GM19023 (cell line): ENCODE measurements around the gene MEIS2.

Experiments used
- ATAC-seq: cut with Tn5 transposase; IDR thresholded peaks from one replicate; pipeline ENCODE4 v1.9.1; 2021; ENCODE audit warnings: mild to moderate bottlenecking, moderate library complexity; ENCODE audit not compliant: unreplicated experiment

MEIS2 gene

DNA sequence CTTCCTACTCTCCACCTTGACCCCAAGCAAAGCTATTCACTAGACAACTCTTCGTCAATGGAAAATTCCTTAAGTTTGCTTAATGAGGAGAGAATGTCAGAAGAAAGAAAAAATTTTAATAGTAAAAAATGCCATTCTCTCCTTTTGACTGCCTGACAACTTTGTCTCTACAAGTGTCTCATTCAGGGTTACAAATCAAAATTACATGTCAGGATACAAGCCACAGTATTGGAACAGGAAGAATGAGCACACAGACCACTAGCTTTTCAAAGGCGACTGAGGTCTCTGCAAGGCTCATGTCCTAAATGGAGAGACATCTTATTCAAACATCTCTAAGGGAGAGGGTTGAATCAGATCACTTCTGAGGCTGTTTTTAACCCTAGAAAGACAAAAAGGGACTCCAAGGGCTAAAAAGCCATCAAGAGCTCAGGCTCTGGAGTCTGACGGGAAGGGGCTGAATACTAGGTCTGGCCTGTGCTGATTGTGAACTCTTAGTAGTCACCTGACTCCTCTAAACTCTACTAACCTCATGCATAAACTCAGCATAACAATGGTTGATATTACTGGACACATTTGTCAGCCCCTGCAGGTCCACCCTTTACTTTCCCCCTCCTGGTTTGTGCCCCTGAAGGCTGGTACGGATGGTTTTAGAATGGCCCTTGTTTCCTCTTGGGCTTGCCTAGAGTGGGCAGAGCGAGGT lies 12.8 kb upstream of the MEIS2 start:
- ATAC-seq, result no peak

DNA sequence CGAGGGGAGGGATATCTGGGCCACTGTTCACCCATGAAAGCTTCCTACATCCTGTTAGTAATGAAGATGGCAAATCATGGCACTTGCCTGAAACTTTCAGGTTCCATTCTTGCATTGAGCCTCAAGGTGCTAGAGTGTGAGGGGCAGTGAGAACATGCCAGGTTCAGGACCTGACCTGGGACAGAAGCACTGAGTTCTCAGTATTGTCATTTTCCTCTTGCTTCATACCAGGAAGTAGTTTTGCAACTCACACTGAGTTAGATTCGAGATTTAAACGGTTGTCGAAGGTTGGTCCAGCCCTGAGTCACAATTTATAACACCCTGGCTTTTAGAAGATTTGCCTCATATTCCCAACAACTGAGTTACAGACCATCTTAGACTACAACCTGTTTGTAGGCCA lies 11.8 kb upstream of the MEIS2 start:
- ATAC-seq, result no peak

GRCh38 chr15:37111427-37111717 lies 11.0 kb upstream of the MEIS2 start:
- no peak for ATAC-seq

DNA sequence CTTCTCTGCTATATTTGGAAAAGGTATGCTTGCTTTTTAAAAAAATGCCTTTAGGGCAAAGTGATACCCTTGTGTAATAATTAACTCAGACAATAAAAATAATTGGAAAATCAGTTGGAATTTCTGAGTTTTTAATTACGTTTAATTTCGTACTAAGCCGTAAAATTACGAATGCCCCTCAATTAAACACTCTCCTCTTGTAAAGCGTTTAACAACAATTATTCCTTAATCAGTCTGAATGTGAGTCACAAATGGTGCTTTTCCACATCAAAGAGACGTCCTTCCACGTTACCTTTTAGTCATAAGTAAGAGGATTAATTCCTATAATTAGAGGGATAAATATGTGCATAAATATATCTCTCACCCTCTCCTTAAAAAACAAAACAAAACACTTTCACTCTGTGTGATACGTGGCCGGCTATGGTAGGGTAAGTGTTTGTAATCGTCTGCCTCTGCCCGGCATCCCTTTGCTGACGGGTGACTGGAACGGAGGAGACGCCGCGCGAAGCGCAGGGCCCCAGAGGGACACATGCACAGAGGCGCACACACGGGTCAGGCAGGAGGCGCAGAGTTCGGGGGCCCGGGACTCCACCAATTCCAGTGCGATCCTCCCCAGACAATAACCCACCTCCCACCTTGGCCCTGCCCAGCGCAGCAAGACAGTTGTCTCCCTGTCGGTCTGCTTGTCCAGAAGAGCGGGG lies 9.7 kb upstream of the MEIS2 start:
- ATAC-seq, result no peak

GRCh38 chr15:37109168-37109871 lies 9.0 kb upstream of the MEIS2 start:
- ATAC-seq, result no peak

DNA sequence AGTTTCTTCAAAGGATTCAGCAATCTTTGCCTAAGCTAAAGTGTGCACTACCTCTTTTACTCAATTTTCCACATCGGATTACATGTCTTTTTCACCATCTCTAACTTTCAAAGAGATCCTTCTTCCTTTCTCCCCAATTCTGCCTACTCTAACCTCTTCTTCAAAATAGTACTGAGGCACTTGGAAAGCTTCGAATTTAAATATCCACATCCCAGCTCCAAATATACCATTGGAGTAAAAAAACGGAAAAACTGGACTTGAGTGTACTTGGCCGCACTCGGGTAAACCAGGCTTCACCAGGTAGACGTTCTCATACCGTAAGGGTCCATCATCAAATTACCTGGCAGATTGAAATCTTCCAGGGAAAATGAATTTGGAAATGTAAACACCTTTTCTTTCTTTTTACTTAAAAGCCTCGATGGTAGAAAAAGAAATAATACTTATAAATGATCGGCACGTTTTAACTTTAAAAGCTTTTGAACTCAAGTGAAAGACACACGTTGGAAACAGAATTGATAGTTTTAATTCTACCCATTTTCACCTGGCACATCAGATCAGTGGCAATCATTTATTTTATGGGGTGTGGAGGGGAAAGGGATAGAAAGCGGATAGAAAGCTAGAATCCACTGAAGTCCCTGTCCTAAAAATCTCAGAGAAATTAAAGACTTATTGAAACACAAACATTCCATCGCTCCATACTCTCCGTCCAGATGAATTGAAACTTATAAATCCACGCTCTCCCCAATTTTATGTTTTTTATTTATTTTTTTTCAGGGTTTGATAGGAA lies 8.2 kb upstream of the MEIS2 start:
- ATAC-seq, result no peak

GRCh38 chr15:37107744-37108380 lies 7.5 kb upstream of the MEIS2 start:
- ATAC-seq, result no peak

GRCh38 chr15:37107071-37107743 lies 6.9 kb upstream of the MEIS2 start:
- ATAC-seq, result no peak

DNA sequence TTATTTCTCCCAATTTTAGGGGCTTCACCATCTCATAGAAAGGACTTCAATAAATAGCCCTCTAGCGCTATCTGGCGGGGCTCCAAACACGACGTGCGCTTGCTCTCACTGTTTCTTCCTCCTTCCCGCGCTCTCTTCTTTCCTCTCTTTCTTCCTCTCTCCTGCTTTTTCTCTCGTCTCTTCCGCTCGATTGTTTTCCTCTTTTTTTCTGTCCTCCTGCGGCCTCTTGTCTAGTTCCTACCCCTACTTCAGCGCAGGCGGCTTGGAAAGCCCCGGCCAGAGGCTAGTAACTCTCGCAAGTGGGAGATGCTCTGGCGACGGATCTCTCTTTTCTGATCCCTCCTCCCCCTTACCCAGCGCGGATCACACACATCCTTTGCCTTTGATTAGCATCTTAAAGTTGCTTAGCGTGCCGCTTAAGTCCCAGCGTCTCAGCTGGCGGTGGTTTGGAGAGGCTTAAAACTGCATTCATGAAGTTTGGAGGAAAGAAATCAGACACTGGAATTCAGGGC lies 6.2 kb upstream of the MEIS2 start:
- ATAC-seq, result no peak

GRCh38 chr15:37105889-37106288 lies 5.5 kb upstream of the MEIS2 start:
- ATAC-seq, result no peak

GRCh38 chr15:37105029-37105428 lies 4.7 kb upstream of the MEIS2 start:
- no peak for ATAC-seq

DNA sequence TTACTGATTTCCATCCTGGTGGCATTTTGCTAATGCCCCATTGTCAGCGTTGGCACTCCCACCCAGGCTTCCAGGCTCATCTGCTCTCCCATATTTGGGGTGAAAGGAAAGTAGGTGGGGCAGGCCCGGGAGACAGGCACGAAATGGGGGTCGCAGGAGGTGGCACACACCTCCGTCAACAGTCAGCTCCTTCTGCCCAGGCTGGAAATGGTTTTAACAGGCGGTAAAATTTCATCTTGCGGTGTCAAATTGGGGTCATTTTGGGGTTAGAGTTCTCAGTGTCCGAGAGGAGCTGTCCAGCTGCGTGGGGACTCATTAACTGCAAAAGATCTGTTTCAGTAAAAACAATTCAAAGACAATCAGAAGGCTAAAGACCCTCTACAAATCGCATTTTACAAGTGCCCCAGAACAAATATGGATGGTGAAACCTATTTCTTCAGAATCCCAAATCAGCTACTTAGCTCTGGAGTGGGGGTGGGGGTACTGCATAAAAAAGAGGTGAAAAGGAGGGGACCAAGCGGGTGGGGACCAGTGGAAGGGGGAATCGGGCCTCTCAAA lies 4.2 kb upstream of the MEIS2 start:
- no peak for ATAC-seq

- ATAC-seq, result no peak
Observed at GRCh38 chr15:37103475-37104423, 3.4 kb upstream of the MEIS2 start.

- no peak for ATAC-seq
Observed at GRCh38 chr15:37103163-37103435, 2.8 kb upstream of the MEIS2 start.

DNA sequence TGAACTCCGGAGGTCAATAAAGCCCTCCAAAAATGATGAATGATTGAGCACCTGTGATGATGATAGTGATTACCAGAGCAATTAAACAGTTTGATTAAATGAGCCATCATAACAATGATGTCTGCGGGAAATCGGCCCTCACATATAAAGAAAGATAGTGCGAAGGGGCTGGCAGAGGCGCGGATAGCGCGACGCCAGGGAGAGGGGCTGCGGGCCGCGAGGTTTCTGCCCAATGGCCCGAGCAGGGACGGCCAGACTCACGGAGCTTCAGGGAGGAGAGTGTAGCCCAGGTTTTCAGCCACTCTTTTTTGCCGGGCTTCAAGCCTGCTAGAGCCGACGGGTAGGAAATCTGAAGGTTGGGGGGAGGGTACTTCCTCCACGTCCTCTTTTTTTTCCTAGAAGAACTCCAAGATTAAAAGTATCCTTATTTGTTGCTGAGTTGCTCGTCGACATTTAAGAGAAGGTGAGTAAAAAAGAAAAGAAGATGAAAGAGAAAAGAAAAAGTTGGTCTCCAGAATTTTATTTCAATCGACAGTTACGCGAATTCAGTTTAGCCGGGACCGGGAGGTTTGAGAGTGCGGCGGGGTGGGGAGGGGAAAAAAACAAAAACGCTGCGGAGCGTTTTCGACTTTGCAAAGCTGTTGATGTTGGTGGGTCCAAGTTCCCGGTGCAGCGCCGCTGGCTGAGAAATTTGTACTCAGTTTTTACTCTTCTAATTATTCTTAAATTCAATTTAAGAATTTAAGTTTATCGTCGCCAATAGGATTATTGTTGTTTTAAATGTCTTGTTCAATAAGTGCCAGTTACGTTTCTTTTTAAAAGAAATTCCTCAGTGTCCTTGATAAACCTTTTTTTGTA lies 2.2 kb upstream of the MEIS2 start:
- ATAC-seq, result no peak

- no peak for ATAC-seq
Observed at GRCh38 chr15:37101980-37102304, 1.6 kb upstream of the MEIS2 start.

DNA sequence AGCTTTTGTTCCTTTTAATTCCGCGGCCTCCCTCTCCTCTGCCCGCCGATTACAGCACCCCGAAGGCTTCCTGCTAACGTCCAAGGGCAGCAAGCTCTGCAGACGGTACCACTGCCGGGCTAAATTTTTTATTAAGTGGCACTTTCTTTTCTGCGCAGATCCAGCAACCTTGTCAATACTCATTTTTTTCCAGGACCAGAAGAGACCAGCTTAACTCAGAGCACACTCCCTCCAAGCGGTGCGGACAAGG lies 542 bp upstream of the MEIS2 start:
- ATAC-seq, result peak; percentile 16

DNA sequence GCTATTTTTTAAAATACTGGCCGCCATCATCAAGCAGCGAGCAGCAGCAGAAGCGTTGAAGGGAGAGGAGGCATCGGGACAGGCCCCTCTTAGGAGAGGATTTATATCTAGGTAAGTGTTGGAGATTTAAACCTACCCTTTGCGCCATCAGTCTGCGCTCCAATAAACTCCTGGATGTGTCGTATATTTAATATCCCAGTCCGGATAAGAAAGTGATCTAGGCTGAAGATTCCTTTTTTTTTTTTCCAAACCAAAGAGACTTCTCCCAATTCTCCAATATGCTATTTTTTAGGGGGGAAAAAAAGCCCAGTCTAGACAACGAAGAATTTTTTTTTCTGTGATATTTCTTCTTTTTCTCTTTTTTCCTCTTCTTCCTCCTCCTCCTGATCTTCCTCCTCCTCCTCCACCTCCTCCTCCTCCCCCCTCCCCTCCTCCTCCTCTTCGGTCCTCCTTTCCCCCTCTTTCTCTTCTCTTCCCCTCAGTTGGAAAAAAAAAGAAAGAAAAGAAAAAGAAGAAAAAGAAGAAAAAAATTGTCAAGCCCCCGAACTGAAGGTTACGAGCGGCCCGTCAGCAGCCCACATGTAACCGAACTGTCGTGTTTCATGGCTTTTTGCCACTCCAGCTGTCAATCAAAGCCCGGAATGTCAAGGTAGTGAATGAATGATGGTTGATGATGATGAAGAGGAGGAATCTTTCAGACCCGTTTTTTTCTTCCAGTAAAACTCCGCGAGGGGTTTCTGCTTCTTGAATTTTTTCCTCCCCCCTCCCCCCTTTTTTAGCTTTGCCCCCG lies 835 bp downstream of the MEIS2 start:
- no peak for ATAC-seq
